NCI-H1694 treated with DMSO at 0.1 percent for 48 hours (cell line): ENCODE results near the gene NOTCH2.
"Not testable (repeated sequence)": the region's sequence is repeated elsewhere in the genome, so short reads cannot be mapped to it uniquely, and the experiment has no call there.

Source experiments
- DNase-seq: peaks from one replicate; lab custom pipeline; 2025; lab: John Stamatoyannopoulos, UW

Gene NOTCH2

GRCh38 chr1:120068683-120069066 is 787 bp downstream of the NOTCH2 start:
- not testable (repeated sequence) for DNase-seq

DNA sequence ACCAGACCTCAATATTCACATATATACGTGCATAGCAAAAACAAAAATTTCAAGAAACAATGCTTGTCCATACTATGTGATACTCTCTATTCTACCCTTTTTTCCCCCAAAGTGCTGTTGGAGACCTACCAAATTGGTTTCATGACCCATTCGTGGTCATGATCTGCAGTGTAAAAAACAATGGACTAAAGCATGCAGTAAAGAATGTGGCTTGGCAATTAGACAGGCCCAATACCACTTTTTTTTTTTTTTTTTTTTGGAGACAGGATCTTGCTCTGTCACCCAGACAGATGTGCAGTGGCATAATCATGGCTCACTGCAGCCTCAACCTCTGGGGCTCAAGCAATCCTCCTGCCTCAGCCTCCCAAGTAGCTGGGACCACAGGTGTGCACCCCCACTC is 21.3 kb downstream of the NOTCH2 start:
- DNase-seq, result not testable (repeated sequence)

DNA sequence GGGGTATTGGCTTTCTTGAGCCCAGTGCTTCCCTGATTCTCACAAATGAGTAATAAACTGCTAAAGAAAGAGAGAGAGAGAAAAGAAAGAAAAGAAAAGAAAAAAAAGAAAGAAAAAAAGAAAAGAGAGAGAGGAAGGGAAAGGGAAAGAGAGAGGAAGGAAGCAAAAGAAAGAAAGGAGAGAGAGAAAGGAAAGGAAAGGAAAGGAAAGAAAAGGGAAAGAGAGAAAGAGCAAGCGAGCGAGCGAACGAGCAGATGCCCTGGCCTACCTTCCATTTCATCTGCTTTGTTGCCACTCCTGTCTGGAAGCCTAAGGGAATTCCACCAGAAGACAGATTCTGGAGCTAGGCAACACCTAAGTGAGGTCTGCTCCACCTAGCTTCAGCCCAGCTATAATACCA is 27.7 kb downstream of the NOTCH2 start:
- not testable (repeated sequence) for DNase-seq

- not testable (repeated sequence) for DNase-seq
These were observed 37.2 kb downstream of the NOTCH2 start for GRCh38 chr1:120032253-120032652.

DNA sequence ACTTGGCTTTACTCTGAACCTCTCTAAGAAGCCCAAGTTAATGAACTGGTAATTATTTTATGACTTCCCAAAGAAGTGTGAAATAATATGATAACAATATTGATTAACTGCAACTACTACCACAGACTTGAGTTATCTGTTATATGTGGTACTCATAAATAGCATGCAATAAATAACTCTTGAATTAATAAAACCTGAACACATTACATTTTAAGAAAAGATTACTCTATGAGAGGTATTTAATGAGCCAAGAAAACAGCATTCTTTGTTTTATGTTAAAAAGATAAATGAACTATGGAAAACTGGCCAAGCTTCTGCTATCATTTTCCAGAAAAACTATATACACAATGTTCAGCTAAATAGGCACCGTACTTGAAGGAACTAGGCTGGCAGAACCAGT is 45.7 kb downstream of the NOTCH2 start:
- DNase-seq, result not testable (repeated sequence)

- DNase-seq, result not testable (repeated sequence)
These were observed 54.5 kb downstream of the NOTCH2 start for GRCh38 chr1:120014978-120015377.

GRCh38 chr1:120008320-120008719 is 61.1 kb downstream of the NOTCH2 start:
- DNase-seq, result not testable (repeated sequence)

DNA sequence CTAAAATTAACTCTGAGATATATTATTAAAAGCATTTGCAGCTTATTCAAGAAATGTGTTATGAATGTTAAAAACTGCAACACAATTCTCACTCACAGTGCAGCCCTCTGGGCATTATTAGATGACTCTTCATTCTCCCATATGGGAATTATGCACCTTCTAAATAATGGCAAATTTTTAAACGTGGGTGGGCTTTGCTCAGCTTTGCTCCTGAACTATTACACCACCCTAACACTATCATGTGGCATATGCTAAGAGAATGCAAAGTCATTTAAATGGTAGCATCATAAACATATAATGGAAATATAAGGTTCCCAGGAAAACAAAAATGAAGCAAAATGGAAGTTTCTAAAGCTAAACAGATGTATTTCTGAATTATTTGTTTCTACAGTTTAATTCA is 61.6 kb downstream of the NOTCH2 start:
- DNase-seq, result not testable (repeated sequence)

DNA sequence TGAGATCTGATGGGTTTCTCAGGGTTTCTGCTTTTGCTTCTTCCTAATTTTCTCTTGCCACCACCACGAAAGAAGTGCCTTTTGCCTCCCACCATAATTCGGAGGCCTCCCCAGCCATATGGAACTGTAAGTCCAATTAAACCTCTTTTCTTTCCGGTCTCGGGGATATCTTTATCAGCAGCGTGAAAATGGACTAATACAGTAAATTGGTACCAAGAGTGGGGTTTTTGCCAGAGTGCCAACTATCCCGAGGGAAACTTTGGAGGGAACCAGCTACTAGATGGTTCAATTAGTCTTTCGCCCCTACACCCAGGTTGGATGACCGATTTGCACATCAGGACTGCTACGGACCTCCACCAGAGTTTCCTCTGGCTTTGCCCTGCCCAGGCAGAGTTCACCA is 68.4 kb downstream of the NOTCH2 start:
- not testable (repeated sequence) for DNase-seq

DNA sequence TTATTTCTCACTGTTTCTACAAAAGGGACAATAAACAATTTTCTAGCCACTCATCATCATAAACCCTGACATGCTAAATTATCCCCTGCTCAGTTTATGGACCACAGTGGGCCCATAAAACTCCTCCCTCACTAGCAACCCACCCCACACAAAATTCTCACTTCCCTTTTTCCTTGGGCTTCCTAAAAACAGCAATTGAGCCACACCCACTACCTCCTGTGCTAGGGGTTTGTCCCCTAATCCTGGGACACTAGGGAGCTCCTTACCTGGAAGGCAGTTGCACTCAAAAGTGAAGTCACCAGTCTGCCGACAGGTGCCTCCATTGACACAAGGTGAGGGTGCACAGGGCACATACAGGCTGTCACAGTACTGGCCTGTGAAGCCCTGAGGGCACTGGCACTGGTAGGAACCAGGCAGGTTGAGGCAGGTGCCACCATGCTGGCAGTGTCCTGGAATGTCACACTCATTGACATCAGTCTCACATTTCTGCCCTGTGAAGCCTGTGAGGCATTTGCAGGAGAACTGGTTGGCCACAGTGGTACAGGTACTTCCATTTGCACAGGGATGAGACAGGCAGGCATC is 72.6 kb downstream of the NOTCH2 start:
- DNase-seq, result not testable (repeated sequence)

- not testable (repeated sequence) for DNase-seq
These were observed 73.5 kb downstream of the NOTCH2 start for GRCh38 chr1:119995975-119996374.

DNA sequence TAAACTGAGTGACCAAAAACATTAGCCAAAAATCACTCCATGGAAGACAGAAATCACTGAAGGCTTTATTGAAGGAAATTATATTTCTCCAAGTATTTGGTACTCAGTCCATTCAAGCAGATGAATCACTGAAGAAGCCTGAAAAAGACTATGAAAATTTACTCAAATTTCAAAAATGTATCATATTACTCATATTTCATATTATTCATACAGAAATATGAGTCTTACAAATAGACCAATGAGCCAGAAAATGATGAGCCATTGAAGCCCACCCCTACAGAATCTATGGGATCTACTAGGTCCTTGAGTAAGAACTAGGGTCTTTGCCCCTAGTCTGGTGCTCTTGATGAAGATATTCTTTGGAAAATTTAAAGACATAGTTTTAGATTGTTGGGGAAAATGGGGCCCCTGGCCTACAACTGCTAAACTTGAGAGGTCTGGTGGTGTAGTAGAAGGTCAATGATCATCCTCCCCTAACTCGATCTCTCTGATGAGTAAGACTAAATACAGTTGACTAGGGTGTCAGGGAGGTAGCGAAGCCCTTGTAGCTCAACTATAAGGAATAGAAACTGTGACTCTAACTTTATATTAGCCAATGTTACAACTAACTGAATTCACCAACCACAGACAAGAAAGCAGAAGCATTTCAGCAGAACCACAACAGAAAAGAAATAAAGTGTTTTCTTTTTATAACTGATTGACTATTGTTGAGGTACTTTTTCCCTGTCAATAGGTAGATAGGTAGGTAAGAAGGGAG is 81.0 kb downstream of the NOTCH2 start:
- no peak for DNase-seq

GRCh38 chr1:119987686-119988085 is 81.8 kb downstream of the NOTCH2 start:
- no peak for DNase-seq

- DNase-seq, result no peak
These were observed 82.3 kb downstream of the NOTCH2 start for GRCh38 chr1:119987112-119987511.

DNA sequence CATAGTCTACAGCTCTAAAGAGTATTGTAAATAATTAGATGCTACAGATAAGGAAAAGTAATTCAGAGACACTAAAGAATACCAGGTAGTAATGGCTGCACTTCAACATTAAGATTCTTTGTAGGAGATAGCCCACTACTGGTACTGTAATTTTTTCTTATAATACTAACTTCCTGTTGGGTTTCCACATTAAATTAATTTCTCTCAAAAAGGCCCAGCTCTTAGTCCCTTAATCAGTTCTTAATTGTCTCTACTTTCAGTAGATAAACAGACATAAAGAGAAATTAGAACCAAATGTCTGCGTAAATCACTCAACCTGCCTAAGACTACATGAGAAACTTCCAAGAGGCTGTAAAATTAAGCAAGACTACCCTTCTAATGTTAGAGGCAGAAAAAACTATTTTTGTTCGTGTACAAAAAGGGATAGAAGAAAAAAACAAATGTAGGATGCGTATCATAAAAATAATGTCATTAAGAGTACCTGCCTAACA is 83.4 kb downstream of the NOTCH2 start:
- DNase-seq, result no peak

DNA sequence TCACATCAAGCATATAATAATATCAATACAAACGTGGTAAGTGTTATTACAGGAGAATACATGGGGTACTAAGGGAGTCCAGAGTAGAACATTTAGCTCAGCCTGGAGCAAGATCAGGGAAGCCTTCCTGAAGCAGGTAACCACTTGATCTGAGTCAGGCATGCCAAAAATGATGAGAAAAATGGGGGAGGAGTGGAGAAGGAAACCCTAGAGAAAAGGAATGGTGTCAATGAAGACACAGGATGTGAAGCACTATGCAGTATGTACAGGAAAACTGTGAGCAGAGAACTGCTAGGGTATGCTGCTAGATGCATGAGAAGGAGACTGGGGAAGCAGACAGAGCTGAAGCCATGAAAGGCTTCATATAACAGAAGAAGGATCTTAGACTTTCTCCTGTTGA is 84.7 kb downstream of the NOTCH2 start:
- no peak for DNase-seq

DNA sequence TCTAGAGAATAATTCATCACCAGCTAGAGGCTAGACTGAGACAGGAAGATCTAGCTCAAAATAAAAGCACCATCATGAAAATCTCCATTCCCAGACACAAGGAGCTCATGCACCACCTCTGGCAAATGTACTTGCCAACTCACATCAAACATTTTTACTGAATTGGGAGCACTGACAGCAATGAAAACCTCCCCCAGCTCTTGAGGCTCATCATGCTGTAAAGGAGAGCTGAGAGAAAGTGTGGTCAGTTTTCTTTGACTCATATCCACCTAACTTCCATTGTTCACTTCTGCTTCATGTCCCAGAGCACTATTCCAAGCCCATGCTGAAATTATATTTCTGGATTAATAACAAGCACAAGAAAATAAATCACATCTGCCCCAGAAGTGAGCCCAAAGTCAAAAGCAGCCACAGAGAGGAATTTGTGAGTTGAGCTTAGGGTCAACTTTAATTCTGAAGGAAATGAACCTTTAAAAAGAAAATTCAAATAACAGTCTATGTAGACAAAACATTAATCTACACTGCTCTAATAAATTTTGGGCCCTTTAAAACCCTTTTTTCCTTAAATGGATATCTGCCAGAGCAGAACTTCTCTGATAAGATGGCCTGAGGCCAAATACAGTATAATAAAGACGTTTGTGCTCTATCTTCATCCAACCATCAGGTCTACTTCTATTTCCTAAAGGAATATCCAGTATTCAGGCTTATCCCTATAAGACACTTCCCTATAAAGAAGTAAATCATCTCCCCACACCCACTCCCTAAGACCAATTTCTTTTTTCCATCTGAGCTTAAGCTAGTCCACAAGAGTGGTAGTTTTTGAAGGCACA is 87.3 kb downstream of the NOTCH2 start:
- DNase-seq, result no peak

DNA sequence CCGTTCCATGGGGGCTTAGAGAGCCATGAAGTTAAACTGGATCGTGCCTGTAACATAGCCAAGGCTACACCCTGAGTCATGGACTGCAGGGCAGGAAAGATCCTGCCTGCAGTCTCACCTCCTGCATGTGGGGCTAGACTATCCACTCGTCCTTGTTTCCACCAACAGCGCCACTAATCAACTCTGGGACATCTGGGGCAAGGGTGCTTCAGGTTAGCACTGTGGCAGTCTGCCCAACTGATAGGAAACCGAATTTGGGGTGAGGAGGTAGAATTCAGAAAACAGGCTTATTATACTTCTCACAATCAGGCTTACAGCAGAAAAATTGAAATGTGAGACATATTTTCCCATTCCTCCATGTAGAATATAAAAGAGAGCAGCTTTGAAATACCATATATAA is 88.0 kb downstream of the NOTCH2 start:
- no peak for DNase-seq

DNA sequence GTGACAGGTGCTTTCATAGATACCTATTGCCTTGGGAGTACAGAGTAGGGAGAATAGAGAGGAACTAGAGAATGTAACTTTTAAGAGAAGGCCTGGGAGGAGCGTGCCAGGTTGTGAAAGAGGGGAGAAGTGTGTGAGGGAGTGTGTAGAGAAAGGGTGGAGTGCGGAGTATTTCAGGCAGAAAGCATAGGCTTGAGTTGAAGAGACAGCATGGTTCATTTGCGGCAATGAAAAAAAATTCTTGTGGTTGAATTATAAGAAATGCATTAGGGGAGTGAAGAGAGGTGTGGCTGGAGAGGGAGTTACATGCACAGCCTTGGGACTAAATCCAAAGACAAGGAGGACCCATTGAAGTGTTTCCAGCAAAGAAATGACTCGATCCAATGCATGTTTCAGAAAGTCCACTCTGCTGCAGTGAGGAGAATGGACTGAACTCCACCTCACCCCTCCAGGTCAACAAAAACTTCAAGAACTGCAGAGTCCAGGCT is 91.4 kb downstream of the NOTCH2 start:
- no peak for DNase-seq

DNA sequence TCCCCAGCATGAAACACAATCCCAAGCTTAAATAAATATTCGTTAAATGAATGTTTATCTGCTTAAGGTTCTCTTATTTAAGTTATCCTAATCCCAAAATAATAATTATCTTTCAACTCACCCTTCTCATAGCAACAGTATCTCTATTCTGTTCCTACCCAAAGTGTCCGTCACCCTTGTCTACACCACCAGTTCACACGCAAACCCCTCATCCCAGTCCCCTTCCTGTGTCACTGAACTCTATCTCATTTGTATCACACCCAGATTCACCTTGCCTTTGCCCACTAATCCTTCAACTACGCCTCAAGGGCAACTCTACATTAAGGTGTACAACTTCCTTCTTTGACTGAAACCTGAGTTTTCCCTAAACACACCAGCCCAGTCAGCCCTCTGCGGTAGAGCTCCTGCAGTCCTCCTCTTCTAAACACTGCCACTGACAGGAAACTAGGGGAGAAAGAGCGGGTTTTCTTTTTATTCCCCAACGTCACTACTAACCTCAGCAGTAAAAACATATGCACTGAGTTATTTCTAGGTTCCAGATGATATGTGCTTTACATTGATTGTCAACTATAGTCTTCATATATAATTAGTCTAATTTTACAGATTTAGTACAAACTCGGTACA is 92.2 kb downstream of the NOTCH2 start:
- DNase-seq, result not testable (repeated sequence)

- DNase-seq, result not testable (repeated sequence)
These were observed 93.7 kb downstream of the NOTCH2 start for GRCh38 chr1:119975582-119976254.
